ENCODE measurements around the gene PDE9A. TPM values are rescaled to one million over a fixed set of nuclear protein-coding genes. Genes with fewer than 3 reads are reported as not detected.

The PDE9A gene
- total RNA-seq, 1 donor from 2014 or later = 3.9 TPM

- Histone ChIP-seq H3K27me3 (ENCODE audit: control insufficient read depth, insufficient read depth, low read length) (peaks cover 12% of the 10 kb centered on the region), H3K36me3 (ENCODE audit: control insufficient read depth, insufficient read depth, low read length) (no peaks in the 10 kb centered on the region), H3K4me3 (ENCODE audit: low read depth, low read length) (no peak overlapping the region)
- no peak for DNase-seq (ENCODE audit: low read depth)
- no peak for TF ChIP-seq CTCF (IDR thresholded peaks at IDR 0.05; ENCODE audit: insufficient read depth, low read length, poor library complexity, severe bottlenecking)
Measured at GRCh38 chr21:42764883-42765282, 111.5 kb downstream of the PDE9A start.

- DNase-seq (ENCODE audit: low read depth) = no peak
- no peak for TF ChIP-seq CTCF (IDR thresholded peaks at IDR 0.05; ENCODE audit: insufficient read depth, low read length, poor library complexity, severe bottlenecking)
- no peaks in the 10 kb centered on the region for H3K36me3 ChIP-seq (ENCODE audit: control insufficient read depth, insufficient read depth, low read length)
- peaks cover 12% of the 10 kb centered on the region for H3K27me3 ChIP-seq (ENCODE audit: control insufficient read depth, insufficient read depth, low read length)
- no peak overlapping the region for H3K4me3 ChIP-seq (ENCODE audit: low read depth, low read length)
Measured at GRCh38 chr21:42765656-42766055, 112.2 kb downstream of the PDE9A start.

GRCh38 chr21:42766739-42767560 is 113.5 kb downstream of the PDE9A start:
- Histone ChIP-seq H3K4me3 (ENCODE audit: low read depth, low read length) (no peak overlapping the region), H3K36me3 (ENCODE audit: control insufficient read depth, insufficient read depth, low read length) (no peaks in the 10 kb centered on the region), H3K27me3 (ENCODE audit: control insufficient read depth, insufficient read depth, low read length) (peaks cover 6% of the 10 kb centered on the region)
- TF ChIP-seq CTCF (IDR thresholded peaks at IDR 0.05; ENCODE audit: insufficient read depth, low read length, poor library complexity, severe bottlenecking) = no peak
- no peak for DNase-seq (ENCODE audit: low read depth)

GRCh38 chr21:42767561-42767835 is 114.1 kb downstream of the PDE9A start:
- DNase-seq (ENCODE audit: low read depth) = no peak
- Histone ChIP-seq H3K27me3 (ENCODE audit: control insufficient read depth, insufficient read depth, low read length) (peaks cover 8% of the 10 kb centered on the region), H3K36me3 (ENCODE audit: control insufficient read depth, insufficient read depth, low read length) (no peaks in the 10 kb centered on the region), H3K4me3 (ENCODE audit: low read depth, low read length) (no peak overlapping the region)
- no peak for TF ChIP-seq CTCF (IDR thresholded peaks at IDR 0.05; ENCODE audit: insufficient read depth, low read length, poor library complexity, severe bottlenecking)

GRCh38 chr21:42768324-42769121 is 115.1 kb downstream of the PDE9A start:
- Histone ChIP-seq H3K36me3 (ENCODE audit: control insufficient read depth, insufficient read depth, low read length) (no peaks in the 10 kb centered on the region), H3K27me3 (ENCODE audit: control insufficient read depth, insufficient read depth, low read length) (peaks cover 8% of the 10 kb centered on the region), H3K4me3 (ENCODE audit: low read depth, low read length) (no peak overlapping the region)
- no peak for DNase-seq (ENCODE audit: low read depth)
- no peak for TF ChIP-seq CTCF (IDR thresholded peaks at IDR 0.05; ENCODE audit: insufficient read depth, low read length, poor library complexity, severe bottlenecking)

Measured in kidney epithelial cell (primary cell).